Measurements from ENCODE around the gene NOC4L.

GRCh38 chr12:132181570-132182200 lies 37.4 kb downstream of the NOC4L start:
- TF ChIP-seq EP300 (IDR thresholded peaks at IDR 0.05; ENCODE audit: borderline replicate concordance in 1 of 2, low read depth in 1 of 2, low read length in 1 of 2) (no peak), FOSL2 (IDR thresholded peaks at IDR 0.05; ENCODE audit: borderline replicate concordance, low read depth) (no peak), MAX (IDR thresholded peaks at IDR 0.05; ENCODE audit: low read depth) (no peak)

Data from SK-N-SH (cell line).